GM12873 (cell line): ENCODE results near the gene GRM8.

Experiments used
- TF ChIP-seq, protein P1 (sequence below): IDR thresholded peaks from 2 replicates; pipeline ENCODE4 v1.5.1; 2012; ENCODE audit warnings: low read depth, mild to moderate bottlenecking, moderate library complexity, low read length, control low read depth; ENCODE audit not compliant: insufficient read depth; ENCODE audit errors: missing control alignments

GRM8 gene

GRCh38 chr7:127208351-127208750 lies 44.4 kb downstream of the GRM8 start:
- TF ChIP-seq, protein P1, sequence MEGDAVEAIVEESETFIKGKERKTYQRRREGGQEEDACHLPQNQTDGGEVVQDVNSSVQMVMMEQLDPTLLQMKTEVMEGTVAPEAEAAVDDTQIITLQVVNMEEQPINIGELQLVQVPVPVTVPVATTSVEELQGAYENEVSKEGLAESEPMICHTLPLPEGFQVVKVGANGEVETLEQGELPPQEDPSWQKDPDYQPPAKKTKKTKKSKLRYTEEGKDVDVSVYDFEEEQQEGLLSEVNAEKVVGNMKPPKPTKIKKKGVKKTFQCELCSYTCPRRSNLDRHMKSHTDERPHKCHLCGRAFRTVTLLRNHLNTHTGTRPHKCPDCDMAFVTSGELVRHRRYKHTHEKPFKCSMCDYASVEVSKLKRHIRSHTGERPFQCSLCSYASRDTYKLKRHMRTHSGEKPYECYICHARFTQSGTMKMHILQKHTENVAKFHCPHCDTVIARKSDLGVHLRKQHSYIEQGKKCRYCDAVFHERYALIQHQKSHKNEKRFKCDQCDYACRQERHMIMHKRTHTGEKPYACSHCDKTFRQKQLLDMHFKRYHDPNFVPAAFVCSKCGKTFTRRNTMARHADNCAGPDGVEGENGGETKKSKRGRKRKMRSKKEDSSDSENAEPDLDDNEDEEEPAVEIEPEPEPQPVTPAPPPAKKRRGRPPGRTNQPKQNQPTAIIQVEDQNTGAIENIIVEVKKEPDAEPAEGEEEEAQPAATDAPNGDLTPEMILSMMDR = no peak

DNA sequence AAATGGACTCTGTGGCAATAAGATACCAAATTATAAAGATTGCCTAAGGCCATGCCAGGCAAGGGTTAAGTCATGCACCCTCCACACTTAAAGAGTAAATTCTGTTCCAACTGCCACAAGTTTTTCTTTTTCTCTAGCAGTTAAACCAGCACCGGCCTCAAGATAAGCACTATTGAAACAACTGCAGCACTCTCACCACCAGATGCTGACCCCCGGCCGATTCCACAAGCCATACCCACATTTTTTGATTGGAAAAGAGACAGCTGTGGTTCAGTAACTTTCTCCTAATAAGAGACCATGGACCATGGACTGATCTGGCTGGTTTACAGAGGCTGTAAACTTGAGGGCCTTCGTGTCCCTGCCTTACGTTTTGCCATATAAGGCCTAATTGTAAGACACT lies 44.9 kb downstream of the GRM8 start:
- TF ChIP-seq, protein P1 = no peak

- TF ChIP-seq, protein P1 = no peak
Observed at GRCh38 chr7:127207230-127207629, 45.5 kb downstream of the GRM8 start.

DNA sequence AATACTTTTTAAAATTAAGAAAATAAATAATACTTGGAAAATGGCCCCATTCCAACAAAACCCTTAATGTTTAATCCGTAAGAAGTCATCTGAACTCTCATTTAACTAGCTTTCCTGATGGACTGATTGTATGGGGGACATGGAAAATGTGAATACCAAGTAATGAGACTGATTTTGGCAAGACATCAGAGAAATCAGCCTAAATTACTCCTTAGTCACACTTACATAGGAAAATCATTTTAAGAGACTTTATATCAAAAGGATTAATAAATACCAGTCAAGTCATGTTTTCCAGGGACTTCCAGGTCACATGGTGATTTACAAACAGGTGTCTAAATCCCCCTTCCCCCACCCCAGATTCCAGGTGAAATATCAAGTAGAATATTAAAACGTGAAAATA lies 58.2 kb downstream of the GRM8 start:
- TF ChIP-seq, protein P1 = no peak

- TF ChIP-seq, protein P1 = no peak
Observed at GRCh38 chr7:127189886-127190285, 62.9 kb downstream of the GRM8 start.

- TF ChIP-seq, protein P1 = no peak
Observed at GRCh38 chr7:127189074-127189473, 63.7 kb downstream of the GRM8 start.

DNA sequence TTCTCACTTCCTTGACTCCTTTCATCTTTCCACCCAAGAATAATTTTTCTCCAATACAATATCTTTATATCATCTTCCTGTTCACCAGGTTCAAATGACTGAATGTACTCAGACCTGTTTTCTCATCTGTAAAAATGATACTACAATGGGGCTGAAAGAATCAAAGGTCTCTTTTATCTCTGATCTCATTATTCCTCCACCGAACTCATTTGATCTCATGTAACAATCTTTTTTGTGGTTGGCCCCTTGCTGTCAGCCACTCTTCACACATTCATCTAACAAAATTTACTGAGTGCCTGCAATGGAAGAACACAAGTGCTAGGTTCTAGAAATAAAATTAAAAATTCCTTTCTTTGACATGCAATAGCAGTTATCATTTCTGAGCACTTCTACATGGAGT lies 65.0 kb downstream of the GRM8 start:
- TF ChIP-seq, protein P1 = no peak

GRCh38 chr7:127186686-127187085 lies 66.1 kb downstream of the GRM8 start:
- TF ChIP-seq, protein P1 = no peak
